Activated CD4-positive, alpha-beta memory T cell treated with anti-CD3 and anti-CD28 coated beads for 36 hours (primary cell): ENCODE measurements around the gene BMPR2. TPM values are rescaled to one million over a fixed set of nuclear protein-coding genes. Genes with fewer than 3 reads are reported as not detected.

Experiments used
- CTCF ChIA-PET: fragments of 350-600 bp; sonication (Branson Sonifier 250); formaldehyde crosslinking; loops from one replicate; lab custom pipeline; 2021; ENCODE audit warnings: antibody characterized with exemption, inconsistent platforms; lab: Charles Lee
- POLR2A ChIA-PET: fragments of 350-600 bp; sonication (Branson Sonifier 250); formaldehyde crosslinking; loops from one replicate; lab custom pipeline; 2021; ENCODE audit warnings: antibody characterized with exemption; lab: Charles Lee
- DNase-seq: peaks from one replicate; pipeline ENCODE4 v3.0.0-alpha.2; 2020
- H3K27ac Mint-ChIP-seq: one replicate; pipeline ENCODE4 v1.8.0; 2021; ENCODE audit warnings: mixed read lengths
- H3K27me3 Mint-ChIP-seq: one replicate; pipeline ENCODE4 v1.8.0; 2021; ENCODE audit warnings: mixed read lengths
- H3K36me3 Mint-ChIP-seq: one replicate; pipeline ENCODE4 v1.8.0; 2021; ENCODE audit warnings: mixed read lengths
- H3K4me1 Mint-ChIP-seq: one replicate; pipeline ENCODE4 v1.8.0; 2021; ENCODE audit warnings: low read depth, mixed read lengths
- H3K4me3 Mint-ChIP-seq: one replicate; pipeline ENCODE4 v1.8.0; 2021; ENCODE audit warnings: mild to moderate bottlenecking, mixed read lengths
- H3K9me3 Mint-ChIP-seq: one replicate; pipeline ENCODE4 v1.8.0; 2021; ENCODE audit warnings: mixed read lengths
- intact Hi-C: fragments of 100-400 bp; cut with micrococcal nuclease; formaldehyde crosslinking; loops from one replicate; pipeline ENCODE4 v1.15.1; 2023
- total RNA-seq, 2 experiments: library from RNA; stranded (reverse); gene quantifications; one replicate each; pipeline ENCODE4 v1.2.3, GENCODE V29; 2021

The BMPR2 gene
- total RNA-seq, 2 experiments from 2014 or later = 8.2 to 8.7 TPM

GRCh38 chr2:202589582-202589949 is 213.4 kb downstream of the BMPR2 start:
- Mint-ChIP-seq H3K4me1 (peaks cover 7% of the 10 kb centered on the region), H3K27me3 (peaks cover 2% of the 10 kb centered on the region), H3K27ac (no peak overlapping the region), H3K36me3 (no peaks in the 10 kb centered on the region), H3K9me3 (no peaks in the 10 kb centered on the region), H3K4me3 (no peak overlapping the region)
- no peak for DNase-seq
- CTCF ChIA-PET = interaction anchor here (0.7 to 5.0 kb wide), 13 partner anchors 9 to 1547 kb away, joined by 3 to 64 read pairs (median 11); partner anchors contain the start of genes CARF, FAM117B, ICA1L and WDR12
- intact Hi-C loops = loop anchor here (5.0 kb wide), 1 partner anchor 113 kb away; no protein-coding TSS in a partner anchor
- POLR2A ChIA-PET = no interaction called here

DNA sequence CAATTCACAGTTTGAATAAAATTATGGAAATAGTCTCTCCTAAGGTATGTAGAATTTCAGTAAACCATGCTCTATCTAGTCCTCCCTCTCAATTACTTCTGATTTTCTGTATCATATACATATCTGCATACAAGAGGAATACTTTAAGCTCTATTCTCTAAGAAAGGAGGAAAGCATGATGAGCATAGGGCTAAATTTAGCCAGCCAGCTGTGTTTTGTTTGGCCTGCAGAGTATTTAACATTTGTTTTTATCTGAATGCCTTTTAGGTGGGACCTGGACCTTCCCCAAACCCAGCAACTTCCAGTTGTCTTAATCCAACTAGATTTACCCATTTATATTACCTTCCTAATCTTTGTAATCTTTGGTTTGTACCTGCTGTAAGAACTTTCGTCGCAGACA is 216.4 kb downstream of the BMPR2 start:
- no peak for DNase-seq
- no peaks in the 10 kb centered on the region for H3K9me3 Mint-ChIP-seq
- no peaks in the 10 kb centered on the region for H3K36me3 Mint-ChIP-seq
- no peak overlapping the region for H3K4me3 Mint-ChIP-seq
- H3K4me1 Mint-ChIP-seq = peaks cover 11% of the 10 kb centered on the region
- ChIA-PET POLR2A (no interaction called here), CTCF (interaction anchor here (0.6 to 2.4 kb wide), 2 partner anchors 10 to 299 kb away, joined by 3 to 7 read pairs; no protein-coding TSS in a partner anchor)
- intact Hi-C loops = no loop called here
- H3K27ac Mint-ChIP-seq = no peak overlapping the region
- peaks cover 2% of the 10 kb centered on the region for H3K27me3 Mint-ChIP-seq

- CTCF ChIA-PET = interaction anchor here (3.7 kb wide), 1 partner anchor 10 kb away, joined by 20 read pairs; no protein-coding TSS in a partner anchor
- no peaks in the 10 kb centered on the region for H3K36me3 Mint-ChIP-seq
- H3K4me3 Mint-ChIP-seq = no peak overlapping the region
- H3K27me3 Mint-ChIP-seq = no peaks in the 10 kb centered on the region
- intact Hi-C loops = no loop called here
- H3K9me3 Mint-ChIP-seq = no peaks in the 10 kb centered on the region
- peaks cover 5% of the 10 kb centered on the region for H3K4me1 Mint-ChIP-seq
- POLR2A ChIA-PET = no interaction called here
- no peak overlapping the region for H3K27ac Mint-ChIP-seq
- DNase-seq = no peak
Measured at GRCh38 chr2:202599105-202599504, 223.0 kb downstream of the BMPR2 start.

DNA sequence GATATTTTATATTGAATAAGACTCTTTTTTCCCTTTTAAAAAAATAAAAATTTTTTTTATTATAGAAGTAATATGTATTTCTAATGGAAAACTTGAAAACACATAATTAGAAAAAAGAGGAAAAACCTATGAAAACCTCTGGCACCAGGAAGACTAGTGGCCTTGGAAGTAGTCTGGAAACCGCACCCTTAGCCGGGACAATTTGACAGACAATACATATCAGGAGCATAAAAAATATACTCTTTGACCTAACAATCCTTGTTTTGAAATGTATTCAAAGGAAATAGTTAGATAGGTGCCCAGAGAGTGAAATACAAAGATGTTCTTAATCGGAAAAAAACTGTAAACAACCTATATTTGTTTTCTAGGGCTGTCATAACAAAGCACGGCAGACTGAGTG is 223.8 kb downstream of the BMPR2 start:
- intact Hi-C loops = loop anchor here (10.0 kb wide), 1 partner anchor 165 kb away; no protein-coding TSS in a partner anchor
- peaks cover 5% of the 10 kb centered on the region for H3K4me1 Mint-ChIP-seq
- H3K27ac Mint-ChIP-seq = no peak overlapping the region
- H3K4me3 Mint-ChIP-seq = no peak overlapping the region
- DNase-seq = no peak
- CTCF ChIA-PET = interaction anchor here (3.7 kb wide), 1 partner anchor 11 kb away, joined by 20 read pairs; no protein-coding TSS in a partner anchor
- H3K27me3 Mint-ChIP-seq = no peaks in the 10 kb centered on the region
- H3K9me3 Mint-ChIP-seq = no peaks in the 10 kb centered on the region
- POLR2A ChIA-PET = no interaction called here
- no peaks in the 10 kb centered on the region for H3K36me3 Mint-ChIP-seq

DNA sequence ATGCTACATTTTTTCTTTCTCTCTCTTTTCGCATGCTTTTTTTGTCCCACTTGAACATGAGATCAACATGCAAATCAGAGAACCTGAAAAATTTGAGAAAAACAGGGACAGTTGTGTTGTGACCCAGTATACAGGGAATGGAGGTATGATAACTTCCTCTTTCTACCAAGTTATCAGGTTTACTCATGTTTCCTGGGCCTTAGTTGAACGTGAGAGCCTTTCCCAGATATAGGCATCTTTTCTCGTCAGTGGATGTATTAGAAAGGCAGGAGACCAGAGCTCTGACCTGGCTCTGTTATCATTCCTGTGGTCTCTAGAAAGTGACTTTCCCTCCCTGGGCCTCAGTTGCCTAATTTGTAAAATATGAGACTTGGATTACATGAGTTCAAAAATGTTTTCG is 228.6 kb downstream of the BMPR2 start:
- Mint-ChIP-seq H3K9me3 (no peaks in the 10 kb centered on the region), H3K27ac (no peak overlapping the region), H3K27me3 (no peaks in the 10 kb centered on the region), H3K4me1 (peaks cover 6% of the 10 kb centered on the region), H3K36me3 (no peaks in the 10 kb centered on the region), H3K4me3 (no peak overlapping the region)
- no peak for DNase-seq
- intact Hi-C loops = loop anchor here (10.0 kb wide), 1 partner anchor 160 kb away; no protein-coding TSS in a partner anchor
- CTCF ChIA-PET = no interaction called here
- POLR2A ChIA-PET = no interaction called here

DNA sequence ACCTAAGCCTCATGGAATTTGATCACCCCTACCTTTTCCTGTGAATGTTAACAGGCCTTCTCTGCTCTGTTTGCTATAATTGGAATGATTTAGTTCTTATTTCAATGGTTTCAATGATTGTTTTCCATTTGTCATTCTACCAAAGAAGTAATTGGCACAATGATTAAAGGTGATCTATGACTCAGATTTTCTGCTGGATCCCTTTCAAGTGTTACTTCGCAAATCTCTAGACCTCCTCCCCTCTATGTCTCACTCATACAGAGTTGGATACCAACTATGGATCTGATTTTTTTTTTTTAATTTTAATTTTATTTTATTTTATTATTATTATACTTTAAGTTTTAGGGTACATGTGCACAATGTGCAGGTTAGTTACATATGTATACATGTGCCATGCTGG is 229.0 kb downstream of the BMPR2 start:
- no peak for DNase-seq
- H3K27me3 Mint-ChIP-seq = no peaks in the 10 kb centered on the region
- no peak overlapping the region for H3K4me3 Mint-ChIP-seq
- no peaks in the 10 kb centered on the region for H3K9me3 Mint-ChIP-seq
- H3K36me3 Mint-ChIP-seq = no peaks in the 10 kb centered on the region
- peaks cover 10% of the 10 kb centered on the region for H3K4me1 Mint-ChIP-seq
- CTCF ChIA-PET = no interaction called here
- intact Hi-C loops = loop anchor here (10.0 kb wide), 1 partner anchor 160 kb away; no protein-coding TSS in a partner anchor
- no peak overlapping the region for H3K27ac Mint-ChIP-seq
- POLR2A ChIA-PET = no interaction called here

- DNase-seq = no peak
- Mint-ChIP-seq H3K27ac (no peak overlapping the region), H3K4me1 (peaks cover 10% of the 10 kb centered on the region), H3K27me3 (no peaks in the 10 kb centered on the region), H3K4me3 (no peak overlapping the region), H3K36me3 (no peaks in the 10 kb centered on the region), H3K9me3 (no peaks in the 10 kb centered on the region)
- POLR2A ChIA-PET = no interaction called here
- CTCF ChIA-PET = interaction anchor here (1.2 kb wide), 1 partner anchor 20 kb away, joined by 4 read pairs; no protein-coding TSS in a partner anchor
- intact Hi-C loops = loop anchor here (10.0 kb wide), 1 partner anchor 157 kb away; no protein-coding TSS in a partner anchor
Measured at GRCh38 chr2:202608142-202608852, 232.2 kb downstream of the BMPR2 start.

DNA sequence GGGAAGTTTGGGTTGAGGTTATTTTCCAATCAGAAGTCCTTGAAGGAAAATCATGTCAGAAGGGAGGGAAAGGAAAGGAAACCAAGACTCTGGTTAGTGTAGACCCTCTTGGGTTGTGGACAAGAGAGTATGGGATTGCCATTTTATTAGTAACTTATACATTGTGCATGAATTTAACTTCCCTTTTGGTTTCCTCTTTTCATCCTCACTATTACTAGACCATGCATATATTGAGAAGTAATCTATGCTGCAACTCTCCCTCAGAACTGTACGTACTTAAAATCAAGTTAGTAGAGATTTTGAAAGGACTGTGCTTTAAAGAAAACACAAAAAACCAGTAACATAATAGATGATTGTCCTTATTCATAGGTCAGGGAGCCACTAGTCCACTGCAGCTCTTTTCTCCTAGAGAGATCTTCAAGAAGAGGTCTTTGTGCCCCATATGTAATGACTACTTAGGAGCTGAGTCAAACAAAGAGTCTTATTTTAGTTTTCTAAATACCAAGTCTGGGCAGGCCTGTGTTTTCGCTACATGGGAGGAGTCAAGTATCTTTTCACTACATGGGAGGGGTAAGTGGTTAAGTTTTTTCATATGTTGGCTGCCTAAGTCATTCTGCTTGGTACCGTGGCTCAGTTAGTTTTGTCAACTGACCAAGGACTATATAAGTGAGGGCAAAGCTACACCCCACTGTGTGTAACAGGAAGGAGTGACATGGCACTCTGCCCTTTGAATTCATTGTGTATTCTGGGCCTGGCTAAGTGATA is 233.4 kb downstream of the BMPR2 start:
- ChIA-PET CTCF (no interaction called here), POLR2A (no interaction called here)
- Mint-ChIP-seq H3K36me3 (no peaks in the 10 kb centered on the region), H3K4me1 (peaks cover 10% of the 10 kb centered on the region), H3K27ac (no peak overlapping the region), H3K4me3 (no peak overlapping the region), H3K9me3 (no peaks in the 10 kb centered on the region), H3K27me3 (no peaks in the 10 kb centered on the region)
- intact Hi-C loops = loop anchor here (10.0 kb wide), 1 partner anchor 155 kb away; no protein-coding TSS in a partner anchor
- peak; percentile 25 for DNase-seq

- ChIA-PET POLR2A (no interaction called here), CTCF (no interaction called here)
- Mint-ChIP-seq H3K4me1 (peaks cover 6% of the 10 kb centered on the region), H3K36me3 (no peaks in the 10 kb centered on the region), H3K9me3 (no peaks in the 10 kb centered on the region), H3K4me3 (no peak overlapping the region), H3K27ac (no peak overlapping the region), H3K27me3 (no peaks in the 10 kb centered on the region)
- DNase-seq = no peak
- intact Hi-C loops = no loop called here
Measured at GRCh38 chr2:202610380-202610779, 234.3 kb downstream of the BMPR2 start.

GRCh38 chr2:202612145-202612544 is 236.0 kb downstream of the BMPR2 start:
- CTCF ChIA-PET = no interaction called here
- POLR2A ChIA-PET = no interaction called here
- Mint-ChIP-seq H3K4me3 (no peak overlapping the region), H3K36me3 (no peaks in the 10 kb centered on the region), H3K27me3 (no peaks in the 10 kb centered on the region), H3K9me3 (no peaks in the 10 kb centered on the region), H3K27ac (no peak overlapping the region), H3K4me1 (peaks cover 6% of the 10 kb centered on the region)
- intact Hi-C loops = no loop called here
- DNase-seq = no peak

DNA sequence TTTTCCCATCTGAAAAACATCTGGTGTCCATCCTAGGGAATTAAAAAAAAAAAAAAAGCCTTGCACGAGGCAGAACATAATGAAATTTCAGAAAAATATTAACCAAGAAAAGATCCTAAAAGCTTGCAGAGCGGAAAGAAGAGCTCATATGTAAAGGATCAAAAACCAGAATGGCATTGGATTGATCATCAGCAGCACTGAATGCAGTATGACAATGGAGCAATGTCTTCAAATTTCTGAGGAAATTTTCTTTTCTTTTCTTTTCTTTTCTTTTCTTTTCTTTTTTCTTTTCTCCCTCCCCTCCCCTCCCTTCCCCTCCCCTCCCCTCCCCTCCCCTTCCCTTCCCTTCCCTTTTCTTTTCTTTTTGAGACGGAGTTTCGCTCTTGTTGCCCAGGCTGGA is 237.4 kb downstream of the BMPR2 start:
- ChIA-PET POLR2A (no interaction called here), CTCF (interaction anchor here (0.6 kb wide), 1 partner anchor 11 kb away, joined by 7 read pairs; no protein-coding TSS in a partner anchor)
- Mint-ChIP-seq H3K36me3 (no peaks in the 10 kb centered on the region), H3K4me1 (peaks cover 6% of the 10 kb centered on the region), H3K27ac (no peak overlapping the region), H3K4me3 (no peak overlapping the region), H3K9me3 (no peaks in the 10 kb centered on the region), H3K27me3 (no peaks in the 10 kb centered on the region)
- intact Hi-C loops = no loop called here
- DNase-seq = no peak
